ENCODE results near the gene SEMA6A.

DNA sequence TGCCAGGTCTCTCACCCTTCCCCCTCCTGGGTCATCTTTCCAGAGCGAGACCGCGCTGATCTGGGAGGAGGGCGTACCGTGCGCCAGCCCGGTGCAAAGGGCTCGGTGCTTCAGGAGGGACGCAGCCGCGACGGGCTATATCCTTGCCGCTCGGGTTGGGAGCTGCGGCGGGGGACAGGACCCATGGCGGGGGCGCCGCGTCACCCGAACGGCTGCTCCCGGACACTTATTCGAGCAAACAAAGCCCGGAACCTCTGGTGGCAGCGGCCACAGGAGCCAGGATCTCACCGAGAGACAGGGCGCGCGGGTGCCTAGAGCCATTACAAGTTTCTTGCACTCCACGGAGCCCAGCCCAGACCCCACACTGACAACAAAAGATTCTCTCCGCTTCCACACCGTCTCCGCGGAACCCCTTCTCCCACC, 1.3 kb downstream of the SEMA6A start:
- TF ChIP-seq, protein P1, sequence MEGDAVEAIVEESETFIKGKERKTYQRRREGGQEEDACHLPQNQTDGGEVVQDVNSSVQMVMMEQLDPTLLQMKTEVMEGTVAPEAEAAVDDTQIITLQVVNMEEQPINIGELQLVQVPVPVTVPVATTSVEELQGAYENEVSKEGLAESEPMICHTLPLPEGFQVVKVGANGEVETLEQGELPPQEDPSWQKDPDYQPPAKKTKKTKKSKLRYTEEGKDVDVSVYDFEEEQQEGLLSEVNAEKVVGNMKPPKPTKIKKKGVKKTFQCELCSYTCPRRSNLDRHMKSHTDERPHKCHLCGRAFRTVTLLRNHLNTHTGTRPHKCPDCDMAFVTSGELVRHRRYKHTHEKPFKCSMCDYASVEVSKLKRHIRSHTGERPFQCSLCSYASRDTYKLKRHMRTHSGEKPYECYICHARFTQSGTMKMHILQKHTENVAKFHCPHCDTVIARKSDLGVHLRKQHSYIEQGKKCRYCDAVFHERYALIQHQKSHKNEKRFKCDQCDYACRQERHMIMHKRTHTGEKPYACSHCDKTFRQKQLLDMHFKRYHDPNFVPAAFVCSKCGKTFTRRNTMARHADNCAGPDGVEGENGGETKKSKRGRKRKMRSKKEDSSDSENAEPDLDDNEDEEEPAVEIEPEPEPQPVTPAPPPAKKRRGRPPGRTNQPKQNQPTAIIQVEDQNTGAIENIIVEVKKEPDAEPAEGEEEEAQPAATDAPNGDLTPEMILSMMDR (conservative IDR thresholded peaks at IDR 0.05; ENCODE audit: low read length): no peak
- TF ChIP-seq EZH2phosphoT487 (IDR thresholded peaks at IDR 0.05; ENCODE audit: borderline replicate concordance, low read depth, low read length): no peak
